OCI-LY7 (cell line): ENCODE results near the gene PLEKHH3.

Experiments used
- EZH2phosphoT487 ChIP-seq: fragments of 200-600 bp; sonication (generic); IDR thresholded peaks from 2 replicates; pipeline ENCODE4 v1.6.1; 2018; ENCODE audit warnings: low read depth, borderline replicate concordance, mild to moderate bottlenecking, mixed run types, antibody characterized with exemption, low read length, moderate library complexity, mixed read lengths
- TF ChIP-seq, protein P1 (sequence below): fragments of 200-600 bp; sonication (generic); conservative IDR thresholded peaks from 2 replicates; pipeline ENCODE4 v1.5.1; 2014; ENCODE audit warnings: mild to moderate bottlenecking, antibody characterized with exemption, low read length, moderate library complexity, mixed read lengths

DNA sequence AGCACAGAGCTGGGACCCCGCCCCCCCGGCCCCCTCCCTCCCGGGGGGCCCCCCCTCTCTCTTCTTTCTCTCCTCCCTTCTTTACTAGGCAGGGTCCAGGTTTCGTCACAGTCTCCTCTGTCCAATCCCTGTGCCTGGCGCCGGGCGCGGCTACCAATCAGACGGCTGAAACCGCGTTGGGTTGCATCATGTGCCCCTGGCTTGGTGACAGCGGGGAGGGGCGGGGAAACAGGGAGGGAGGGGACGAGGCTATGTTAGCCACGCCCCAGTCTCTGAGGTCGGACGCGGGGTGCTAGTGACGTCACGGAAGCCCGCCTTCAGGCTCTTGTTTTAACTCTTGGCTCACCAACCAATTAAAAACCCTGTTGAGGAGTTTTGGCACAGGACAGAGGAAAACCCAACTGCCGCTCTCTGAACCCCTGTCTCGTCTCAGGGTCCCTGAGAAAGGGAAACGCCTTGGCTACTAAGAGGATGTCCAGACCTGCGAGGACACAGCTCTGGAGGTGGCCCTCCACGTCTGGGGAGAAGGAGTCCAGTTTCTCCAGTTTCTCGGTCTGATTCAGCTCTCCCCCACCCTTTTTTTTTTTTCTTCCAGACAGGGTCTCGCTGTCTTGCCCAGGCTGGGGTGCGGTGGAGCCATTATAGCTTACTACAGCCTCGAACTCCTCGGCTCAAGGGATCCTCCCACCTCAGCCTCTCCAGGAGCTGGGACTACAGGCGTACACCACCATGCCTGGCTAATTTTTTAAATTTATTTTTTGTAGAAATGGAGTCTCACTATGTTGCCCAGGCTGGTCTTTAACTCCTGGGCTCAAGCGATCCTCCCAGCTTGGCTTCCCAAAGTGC lies 441 bp upstream of the PLEKHH3 start:
- TF ChIP-seq EZH2phosphoT487, result no peak
- TF ChIP-seq, protein P1, sequence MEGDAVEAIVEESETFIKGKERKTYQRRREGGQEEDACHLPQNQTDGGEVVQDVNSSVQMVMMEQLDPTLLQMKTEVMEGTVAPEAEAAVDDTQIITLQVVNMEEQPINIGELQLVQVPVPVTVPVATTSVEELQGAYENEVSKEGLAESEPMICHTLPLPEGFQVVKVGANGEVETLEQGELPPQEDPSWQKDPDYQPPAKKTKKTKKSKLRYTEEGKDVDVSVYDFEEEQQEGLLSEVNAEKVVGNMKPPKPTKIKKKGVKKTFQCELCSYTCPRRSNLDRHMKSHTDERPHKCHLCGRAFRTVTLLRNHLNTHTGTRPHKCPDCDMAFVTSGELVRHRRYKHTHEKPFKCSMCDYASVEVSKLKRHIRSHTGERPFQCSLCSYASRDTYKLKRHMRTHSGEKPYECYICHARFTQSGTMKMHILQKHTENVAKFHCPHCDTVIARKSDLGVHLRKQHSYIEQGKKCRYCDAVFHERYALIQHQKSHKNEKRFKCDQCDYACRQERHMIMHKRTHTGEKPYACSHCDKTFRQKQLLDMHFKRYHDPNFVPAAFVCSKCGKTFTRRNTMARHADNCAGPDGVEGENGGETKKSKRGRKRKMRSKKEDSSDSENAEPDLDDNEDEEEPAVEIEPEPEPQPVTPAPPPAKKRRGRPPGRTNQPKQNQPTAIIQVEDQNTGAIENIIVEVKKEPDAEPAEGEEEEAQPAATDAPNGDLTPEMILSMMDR, result no peak
